Pancreas (tissue), 10 donors: ENCODE results near the gene LRRC45. TPM values are rescaled to one million over a fixed set of nuclear protein-coding genes. Genes with fewer than 3 reads are reported as not detected.

Source experiments
- ATAC-seq, 4 donors: fragments of 200-7000 bp; cut with Tn5 transposase; one replicate each; pipeline versions ENCODE4 v1.8.0 to v1.9.1; 2020; ENCODE audit warnings: mild to moderate bottlenecking in 4 of 4, moderate library complexity in 4 of 4
- DNase-seq, 6 donors: peaks; one replicate each; pipeline ENCODE4 v3.0.0-alpha.2; 2020
- FAIRE-seq: peaks from 2 replicates; lab custom pipeline; 2012; peaks lifted over from hg19 to GRCh38; lab: Jason Lieb, UNC
- H3K27ac ChIP-seq, 4 donors: fragments of 200-600 bp; sonication (generic); 1 replicate in 3 of 4; 2 replicates in 1 of 4; pipeline versions ENCODE4 v1.5.0 to v1.8.0; 2020
- H3K27me3 ChIP-seq, 4 donors: fragments of 200-600 bp; one replicate each; pipeline ENCODE4 v1.8.0; 2021
- H3K36me3 ChIP-seq, 3 donors: fragments of 200-600 bp; sonication (generic) in 1 of 3; one replicate each; pipeline versions ENCODE4 v1.5.0 to v1.8.0; 2020 to 2021
- H3K4me1 ChIP-seq, 3 donors: fragments of 200-600 bp; one replicate each; pipeline ENCODE4 v1.8.0; 2021
- H3K4me3 ChIP-seq, 4 donors: fragments of 200-600 bp; sonication (generic) in 2 of 4; one replicate each; pipeline versions ENCODE4 v1.5.0 to v1.8.0; 2020 to 2021
- H3K9me3 ChIP-seq, 4 donors: fragments of 200-600 bp; one replicate each; pipeline ENCODE4 v1.8.0; 2021
- CTCF ChIP-seq, 4 donors: fragments of 200-600 bp; sonication (generic) in 3 of 4; IDR thresholded peaks; one replicate each; pipeline versions ENCODE4 v1.5.0 to v1.8.0; 2021; ENCODE audit warnings: antibody characterized with exemption in 4 of 4
- WGBS, 2 donors: extraction: QIAGEN DNeasy Blood & Tissue Kit; methylation state at CpG; one replicate each; pipeline ENCODE4 v1.1.7; 2013; 5-methylcytosine and 5-hydroxymethylcytosine counted together
- intact Hi-C, 3 donors: fragments of 100-400 bp; cut with DNase I; formaldehyde crosslinking; loops; one replicate each; pipeline versions ENCODE4 v1.11.1 to v1.14.2; 2022
- polyA plus RNA-seq, 2 donors: library from polyadenylated mRNA; stranded (reverse); fragments of 200-250 nt; gene quantifications; one replicate each; pipeline ENCODE4 v1.2.3, GENCODE V29; 2013
- total RNA-seq, 6 donors: library from RNA; stranded (reverse); fragmentation: NEBNext Ultra II Directional in 4 of 6; extraction: Animal tissue kit (Norgen Biotek cat#: 25700) in 4 of 6; gene quantifications; one replicate each; pipeline versions ENCODE4 v1.2.1 to v1.2.4, GENCODE V29; 2021 to 2023
- donor health status: healthy with polysubstance abuse.
- donor health status: DM: no; HTN: no; CAD: no; lungs with moderate emphysema.
- donor health status: DM: no; HTN: no; CAD: no.
- donor health status: control.
- donor health status: control.
- donor health status: Bipolar disorder and iron deficiency.
- donor health status: DM: yes; HTN: yes; CAD: no.
- donor health status: DM: no; HTN: no; CAD: no.
- donor health status: DM: no; HTN: no; CAD: no.
- donor health status: DM: yes; HTN: yes; CAD: no.

Gene LRRC45
- total and polyA plus RNA-seq, 8 donors: 5.3 to 21.6 (median 7.0) TPM

GRCh38 chr17:82047379-82047778 lies 24.3 kb downstream of the LRRC45 start:
- TF ChIP-seq CTCF (IDR thresholded peaks at IDR 0.05): no peak
- peak in 1 of 6 donors; percentile 44 for DNase-seq
- FAIRE-seq: no peak
- no peak overlapping the region for H3K4me3 ChIP-seq
- no peaks in the 10 kb centered on the region for H3K9me3 ChIP-seq
- no peak for ATAC-seq
- H3K4me1 ChIP-seq: peaks cover 0 to 4% (median 0%) of the 10 kb centered on the region in 3 donors
- intact Hi-C loops: no loop called here
- no peaks in the 10 kb centered on the region for H3K27me3 ChIP-seq
- 88% methylated on average over 24 of the region's 24 CpGs for WGBS, 2 donors
- H3K27ac ChIP-seq: no peak overlapping the region
- H3K36me3 ChIP-seq: no peaks in the 10 kb centered on the region

GRCh38 chr17:82047914-82048570 lies 24.9 kb downstream of the LRRC45 start:
- no peak overlapping the region for H3K4me3 ChIP-seq
- no peak overlapping the region for H3K27ac ChIP-seq
- TF ChIP-seq CTCF (IDR thresholded peaks at IDR 0.05): no peak
- DNase-seq (peak in 1 of 6 donors; percentile 70), ATAC-seq (no peak), FAIRE-seq (no peak)
- peaks cover 0 to 9% (median 0%) of the 10 kb centered on the region in 3 donors for H3K4me1 ChIP-seq
- WGBS, 2 donors: 87 to 89% methylated on average over 25 of the region's 25 CpGs
- H3K36me3 ChIP-seq: no peaks in the 10 kb centered on the region
- intact Hi-C loops: no loop called here
- H3K9me3 ChIP-seq: no peaks in the 10 kb centered on the region
- H3K27me3 ChIP-seq: no peaks in the 10 kb centered on the region

- ATAC-seq: no peak
- Histone ChIP-seq H3K36me3 (no peaks in the 10 kb centered on the region), H3K27ac (no peak overlapping the region), H3K4me3 (no peak overlapping the region), H3K4me1 (peaks cover 0 to 11% (median 0%) of the 10 kb centered on the region in 3 donors), H3K9me3 (no peaks in the 10 kb centered on the region), H3K27me3 (no peaks in the 10 kb centered on the region)
- DNase-seq: peak in 2 of 6 donors; percentile 31 to 74
- intact Hi-C loops: no loop called here
- WGBS, 2 donors: 89 to 90% methylated on average over 20 of the region's 20 CpGs
- TF ChIP-seq CTCF (IDR thresholded peaks at IDR 0.05): no peak
- no peak for FAIRE-seq
These were observed 25.5 kb downstream of the LRRC45 start for GRCh38 chr17:82048571-82048971.

- no peak for DNase-seq
- no peaks in the 10 kb centered on the region for H3K36me3 ChIP-seq
- intact Hi-C loops: no loop called here
These were observed 26.0 kb downstream of the LRRC45 start for GRCh38 chr17:82049106-82049505.

More at GRCh38 chr17:82049106-82049505, 26.0 kb downstream of the LRRC45 start:
- H3K9me3 ChIP-seq: no peaks in the 10 kb centered on the region
- no peak for ATAC-seq
- no peaks in the 10 kb centered on the region for H3K27me3 ChIP-seq
- no peak for TF ChIP-seq CTCF (IDR thresholded peaks at IDR 0.05)
- no peak overlapping the region for H3K4me3 ChIP-seq
- no peak for FAIRE-seq
- 90 to 95% methylated on average over 8 of the region's 8 CpGs for WGBS, 2 donors
- H3K27ac ChIP-seq: no peak overlapping the region
- H3K4me1 ChIP-seq: peaks cover 0 to 11% (median 0%) of the 10 kb centered on the region in 3 donors
